Stimulated activated naive CD4-positive, alpha-beta T cell treated with Interleukin-2 at 50 U/mL for 16 hours (primary cell): ENCODE measurements around the gene SENP1.
"Not testable (repeated sequence)": the region's sequence is repeated elsewhere in the genome, so short reads cannot be mapped to it uniquely, and the experiment has no call there.

ENCODE experiments used
- DNase-seq: peaks from one replicate; lab custom pipeline; 2025; lab: John Stamatoyannopoulos, UW

Gene SENP1

GRCh38 chr12:48105867-48106680 lies at the start of gene SENP1:
Gene SENP1 (minus strand): TSS chr12:48106079. CDS start chr12:48101472, 4,607 bp downstream.
- peak; percentile 87 for DNase-seq

- DNase-seq: no peak
Observed at GRCh38 chr12:48151103-48151771, 45.4 kb upstream of the SENP1 start.

- DNase-seq: no peak
Observed at GRCh38 chr12:48145981-48146380, 40.1 kb upstream of the SENP1 start.

- DNase-seq: no peak
Observed at GRCh38 chr12:48143898-48144297, 38.0 kb upstream of the SENP1 start.

GRCh38 chr12:48142818-48143674 lies 37.2 kb upstream of the SENP1 start:
- no peak for DNase-seq

- DNase-seq: no peak
Observed at GRCh38 chr12:48135027-48135426, 29.1 kb upstream of the SENP1 start.

- DNase-seq: no peak
Observed at GRCh38 chr12:48132826-48133225, 26.9 kb upstream of the SENP1 start.

GRCh38 chr12:48131517-48131916 lies 25.6 kb upstream of the SENP1 start:
- no peak for DNase-seq

- no peak for DNase-seq
Observed at GRCh38 chr12:48129376-48129775, 23.5 kb upstream of the SENP1 start.

GRCh38 chr12:48128800-48129199 lies 22.9 kb upstream of the SENP1 start:
- no peak for DNase-seq

GRCh38 chr12:48126953-48127630 lies 21.2 kb upstream of the SENP1 start:
- no peak for DNase-seq

- no peak for DNase-seq
Observed at GRCh38 chr12:48125985-48126384, 20.1 kb upstream of the SENP1 start.

GRCh38 chr12:48125542-48125941 lies 19.7 kb upstream of the SENP1 start:
- not testable (repeated sequence) for DNase-seq

- DNase-seq: no peak
Observed at GRCh38 chr12:48123169-48123568, 17.3 kb upstream of the SENP1 start.

GRCh38 chr12:48122065-48122834 lies 16.4 kb upstream of the SENP1 start:
- no peak for DNase-seq

- DNase-seq: no peak
Observed at GRCh38 chr12:48121522-48121921, 15.6 kb upstream of the SENP1 start.

- no peak for DNase-seq
Observed at GRCh38 chr12:48119834-48120195, 13.9 kb upstream of the SENP1 start.

- DNase-seq: peak; percentile 65
Observed at GRCh38 chr12:48119078-48119833, 13.4 kb upstream of the SENP1 start, which contains the start of gene PFKM. Gene PFKM (plus strand): TSS chr12:48119364. CDS start chr12:48122775, 3,411 bp downstream.

GRCh38 chr12:48118284-48118871 lies 12.5 kb upstream of the SENP1 start:
- DNase-seq: no peak

GRCh38 chr12:48115957-48116356 lies 10.1 kb upstream of the SENP1 start:
- no peak for DNase-seq
